Stimulated activated effector memory CD8-positive, alpha-beta T cell treated with anti-CD3 and anti-CD28 coated beads, Interleukin-12 subunit alpha, Interleukin-12 subunit beta, amount 100 ng/mL, for 72 hours (primary cell): ENCODE measurements around the gene PADI2.

Experiments used
- ATAC-seq: fragments of 150-1000 bp; cut with Tn5 transposase; 2 replicates; pipeline ENCODE4 v1.10.0; 2021
- DNase-seq, 2 donors: peaks; one replicate each; pipeline ENCODE4 v3.0.0; 2021 to 2022; ENCODE audit warnings: low spot score in 2 of 2
- H3K27ac Mint-ChIP-seq: one replicate; pipeline ENCODE4 v1.8.0; 2022; ENCODE audit warnings: mild to moderate bottlenecking, mixed read lengths
- H3K36me3 Mint-ChIP-seq: one replicate; pipeline ENCODE4 v1.8.0; 2022; ENCODE audit warnings: mild to moderate bottlenecking, mixed read lengths
- H3K4me1 Mint-ChIP-seq: one replicate; pipeline ENCODE4 v1.8.0; 2022; ENCODE audit warnings: mixed read lengths
- H3K4me3 Mint-ChIP-seq: one replicate; pipeline ENCODE4 v1.8.0; 2022; ENCODE audit warnings: mild to moderate bottlenecking, mixed read lengths
- H3K9me3 Mint-ChIP-seq: one replicate; pipeline ENCODE4 v1.8.0; 2022; ENCODE audit warnings: mixed read lengths

PADI2 gene

GRCh38 chr1:17109892-17110554, 9.2 kb downstream of the PADI2 start:
- ATAC-seq: no peak
- H3K9me3 Mint-ChIP-seq: no peaks in the 10 kb centered on the region
- no peaks in the 10 kb centered on the region for H3K4me1 Mint-ChIP-seq
- H3K4me3 Mint-ChIP-seq: no peak overlapping the region
- DNase-seq: no peak
- H3K27ac Mint-ChIP-seq: no peak overlapping the region
- H3K36me3 Mint-ChIP-seq: no peaks in the 10 kb centered on the region

GRCh38 chr1:17108786-17109185, 10.5 kb downstream of the PADI2 start:
- Mint-ChIP-seq H3K9me3 (no peaks in the 10 kb centered on the region), H3K27ac (no peak overlapping the region), H3K36me3 (no peaks in the 10 kb centered on the region), H3K4me1 (no peaks in the 10 kb centered on the region), H3K4me3 (no peak overlapping the region)
- DNase-seq (no peak), ATAC-seq (no peak)

- ATAC-seq (no peak), DNase-seq (no peak)
- Mint-ChIP-seq H3K36me3 (no peaks in the 10 kb centered on the region), H3K9me3 (no peaks in the 10 kb centered on the region), H3K4me1 (no peaks in the 10 kb centered on the region), H3K4me3 (no peak overlapping the region), H3K27ac (no peak overlapping the region)
These were observed 10.9 kb downstream of the PADI2 start for GRCh38 chr1:17108360-17108759.

DNA sequence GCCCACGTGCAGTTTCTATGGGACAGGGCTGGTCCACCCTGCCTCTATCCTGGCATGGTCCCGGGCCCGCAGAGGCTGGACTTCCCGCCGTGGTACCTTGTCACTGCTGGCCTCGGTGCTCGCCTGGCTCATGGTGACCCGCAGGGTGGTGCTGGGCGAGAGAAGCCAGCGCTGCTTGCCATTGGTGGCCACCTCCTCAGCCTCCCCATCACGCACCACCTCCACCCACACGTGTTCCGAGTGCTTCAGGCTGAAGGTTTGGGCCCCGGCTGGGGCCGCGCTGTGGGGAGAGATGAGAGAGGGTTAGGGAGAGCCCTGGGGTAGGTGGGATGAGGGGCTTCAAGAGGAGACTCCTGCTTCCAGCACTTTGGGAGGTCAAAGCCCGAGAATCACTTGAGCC, 14.5 kb downstream of the PADI2 start:
- Mint-ChIP-seq H3K36me3 (no peaks in the 10 kb centered on the region), H3K27ac (no peak overlapping the region), H3K4me1 (no peaks in the 10 kb centered on the region), H3K9me3 (no peaks in the 10 kb centered on the region), H3K4me3 (no peak overlapping the region)
- ATAC-seq (no peak), DNase-seq (no peak)

DNA sequence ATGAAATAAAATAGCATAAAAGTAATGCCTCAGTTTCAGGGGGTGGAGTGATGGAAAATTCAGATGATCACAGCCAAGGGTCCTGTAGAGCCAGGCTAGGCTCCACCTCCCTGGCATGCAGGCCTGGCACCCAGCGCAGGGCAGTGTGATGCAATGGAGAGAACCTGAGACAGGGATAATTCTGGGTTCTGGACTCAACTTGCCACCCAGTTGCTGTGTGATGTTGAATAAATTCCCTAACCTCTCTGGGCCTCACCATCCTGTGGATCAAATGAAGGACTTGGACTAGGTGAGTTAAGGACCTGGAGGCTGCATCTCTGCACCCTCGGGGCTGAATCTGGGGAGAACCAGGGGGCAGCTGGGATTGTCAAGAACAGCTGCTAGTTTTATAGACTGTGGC, 17.0 kb downstream of the PADI2 start:
- DNase-seq (no peak), ATAC-seq (no peak)
- Mint-ChIP-seq H3K27ac (no peak overlapping the region), H3K4me3 (no peak overlapping the region), H3K36me3 (no peaks in the 10 kb centered on the region), H3K9me3 (no peaks in the 10 kb centered on the region), H3K4me1 (no peaks in the 10 kb centered on the region)

- Mint-ChIP-seq H3K27ac (no peak overlapping the region), H3K9me3 (no peaks in the 10 kb centered on the region), H3K4me1 (no peaks in the 10 kb centered on the region), H3K4me3 (no peak overlapping the region), H3K36me3 (no peaks in the 10 kb centered on the region)
- no peak for ATAC-seq
- DNase-seq: no peak
These were observed 18.0 kb downstream of the PADI2 start for GRCh38 chr1:17101261-17101660.

DNA sequence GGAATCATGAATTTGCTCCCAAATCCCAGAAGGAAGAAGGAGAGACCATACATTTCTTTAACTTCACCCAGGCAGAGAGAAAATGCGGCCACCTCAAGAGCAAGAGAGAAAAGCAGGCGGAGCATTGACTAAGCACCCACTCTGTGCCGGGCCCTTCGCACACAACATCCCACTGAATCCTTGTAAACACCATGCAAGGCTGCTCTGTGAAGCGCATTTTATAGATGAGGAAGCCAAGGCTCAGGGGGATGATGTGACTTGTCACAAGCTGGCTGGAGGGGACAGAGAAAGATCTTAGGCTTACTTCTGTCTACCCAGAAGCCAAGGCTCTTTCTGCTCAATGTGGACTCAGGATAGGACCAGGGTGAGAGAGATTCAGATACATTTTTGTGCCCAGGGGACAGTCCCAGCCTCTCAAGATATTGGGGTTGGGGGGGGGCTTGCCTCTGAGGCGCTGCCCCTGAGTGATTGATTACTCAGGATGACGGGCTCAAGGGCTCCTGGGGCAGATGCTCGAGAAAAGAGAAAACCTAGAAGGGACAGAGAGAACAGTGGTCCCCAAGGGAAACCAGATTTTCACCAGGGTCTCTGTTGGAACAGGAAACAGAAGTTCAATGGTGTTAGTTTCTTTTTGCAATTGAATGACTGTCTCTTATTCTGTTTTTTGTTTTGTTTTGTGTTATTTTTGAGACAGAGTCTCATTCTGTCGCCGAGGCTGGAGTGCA, 19.5 kb downstream of the PADI2 start:
- H3K36me3 Mint-ChIP-seq: no peaks in the 10 kb centered on the region
- H3K9me3 Mint-ChIP-seq: no peaks in the 10 kb centered on the region
- no peaks in the 10 kb centered on the region for H3K4me1 Mint-ChIP-seq
- ATAC-seq: no peak
- no peak overlapping the region for H3K27ac Mint-ChIP-seq
- no peak overlapping the region for H3K4me3 Mint-ChIP-seq
- no peak for DNase-seq

DNA sequence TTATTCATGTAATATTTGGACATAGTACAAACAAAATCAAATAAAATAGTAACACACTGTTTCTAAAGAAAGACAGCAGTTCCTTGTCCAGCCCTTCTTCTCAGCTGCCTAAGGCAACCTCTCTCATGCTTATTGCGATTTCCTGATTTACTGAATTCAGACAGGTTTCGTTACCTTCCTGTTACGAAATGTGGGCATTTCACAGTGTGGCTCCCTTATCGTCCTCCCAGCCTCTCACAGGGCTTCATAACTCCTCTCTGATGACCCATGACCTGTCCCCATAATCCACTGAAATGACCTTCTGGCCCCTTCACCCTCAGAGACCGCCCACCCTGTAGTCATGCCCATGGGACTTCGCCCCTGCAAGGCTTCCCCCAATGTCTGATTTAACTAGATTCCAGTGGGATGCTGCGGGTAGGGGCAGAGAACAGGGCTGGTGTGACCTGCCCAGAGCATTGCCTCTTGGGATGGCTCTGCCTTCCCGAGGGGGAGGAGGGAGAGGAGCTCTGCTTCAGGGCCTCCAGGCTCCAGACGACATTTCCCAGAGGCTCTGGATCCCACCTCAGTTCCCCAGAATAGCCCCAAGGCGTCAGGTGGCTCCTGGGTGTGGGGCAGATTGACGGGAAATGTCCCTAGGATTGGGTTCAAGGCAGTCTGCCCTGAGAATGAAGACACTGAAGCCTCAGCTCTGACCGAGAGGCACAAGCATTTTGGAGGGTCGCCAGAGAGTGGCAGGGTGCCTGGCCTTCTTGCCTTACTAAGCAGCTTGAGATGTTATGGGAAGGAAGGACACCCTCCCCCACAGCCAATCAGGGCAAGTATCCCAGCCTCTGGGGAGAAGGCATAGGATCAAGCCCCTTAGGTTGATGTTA, 20.6 kb downstream of the PADI2 start:
- Mint-ChIP-seq H3K4me1 (no peaks in the 10 kb centered on the region), H3K27ac (no peak overlapping the region), H3K4me3 (no peak overlapping the region), H3K9me3 (no peaks in the 10 kb centered on the region), H3K36me3 (no peaks in the 10 kb centered on the region)
- DNase-seq (no peak), ATAC-seq (no peak)

DNA sequence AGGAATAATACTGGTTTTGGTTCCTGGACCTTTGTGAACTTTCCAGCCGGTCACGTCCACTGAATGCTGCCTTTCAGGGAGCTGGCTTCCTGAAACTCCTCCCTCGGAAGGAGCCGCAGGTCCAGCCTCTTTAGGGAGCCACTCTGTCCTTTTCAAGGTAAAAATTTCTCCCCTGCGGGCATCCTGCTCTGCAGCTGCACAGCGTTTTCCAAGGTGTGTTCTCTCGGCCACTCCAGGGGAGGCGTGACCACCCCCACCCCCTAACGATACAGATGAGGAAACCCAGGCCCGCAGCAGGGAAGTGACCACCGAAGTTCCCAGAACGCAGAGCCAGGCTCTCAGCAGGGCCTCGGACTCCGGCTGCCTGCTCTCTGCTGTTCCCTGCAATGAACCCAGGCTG, 21.5 kb downstream of the PADI2 start:
- H3K36me3 Mint-ChIP-seq: no peaks in the 10 kb centered on the region
- no peak overlapping the region for H3K4me3 Mint-ChIP-seq
- no peaks in the 10 kb centered on the region for H3K4me1 Mint-ChIP-seq
- H3K27ac Mint-ChIP-seq: no peak overlapping the region
- DNase-seq (no peak), ATAC-seq (no peak)
- no peaks in the 10 kb centered on the region for H3K9me3 Mint-ChIP-seq

DNA sequence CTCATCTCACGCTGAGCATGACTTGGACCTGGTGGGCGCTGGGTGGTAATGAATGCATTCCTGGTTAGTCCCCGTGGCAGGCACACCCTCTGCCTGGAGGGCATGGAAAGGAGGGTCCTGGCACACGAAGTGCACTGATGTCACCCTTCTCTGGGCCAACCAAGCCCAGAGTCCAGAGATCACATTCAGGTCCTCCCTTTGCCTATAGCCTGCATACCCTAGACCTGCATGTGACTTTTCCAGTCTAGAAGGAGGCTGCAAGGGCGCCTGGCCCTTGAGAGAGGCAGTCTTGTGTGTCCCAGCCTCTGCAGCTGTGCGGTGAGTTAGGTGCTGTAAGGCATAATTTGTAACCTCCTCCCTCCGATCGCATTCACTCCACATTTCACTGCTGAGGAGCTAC, 22.1 kb downstream of the PADI2 start:
- DNase-seq (no peak), ATAC-seq (no peak)
- H3K9me3 Mint-ChIP-seq: no peaks in the 10 kb centered on the region
- H3K36me3 Mint-ChIP-seq: no peaks in the 10 kb centered on the region
- H3K27ac Mint-ChIP-seq: no peak overlapping the region
- H3K4me3 Mint-ChIP-seq: no peak overlapping the region
- H3K4me1 Mint-ChIP-seq: no peaks in the 10 kb centered on the region

- Mint-ChIP-seq H3K27ac (no peak overlapping the region), H3K4me3 (no peak overlapping the region), H3K36me3 (no peaks in the 10 kb centered on the region), H3K4me1 (peaks cover 1% of the 10 kb centered on the region), H3K9me3 (no peaks in the 10 kb centered on the region)
- DNase-seq: no peak
- ATAC-seq: no peak
These were observed 22.7 kb downstream of the PADI2 start for GRCh38 chr1:17096584-17096983.

DNA sequence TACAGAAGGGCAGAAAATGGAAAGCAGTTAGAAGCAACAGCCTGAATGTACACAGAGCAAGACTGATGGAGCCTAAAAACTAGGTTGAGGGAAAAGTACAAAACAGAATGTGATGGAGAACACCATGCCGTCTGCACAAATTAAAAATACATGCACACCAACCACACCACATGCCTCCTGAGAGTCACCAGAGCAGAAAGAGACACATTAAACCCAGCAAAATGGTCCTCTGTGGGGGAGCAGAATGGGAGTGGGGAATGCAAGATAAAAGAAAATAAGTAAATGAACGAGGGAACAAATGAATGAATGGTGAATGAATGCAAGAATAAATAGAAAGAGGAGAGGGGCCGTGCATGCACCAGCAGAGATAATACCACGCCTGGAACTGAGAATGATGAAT, 24.1 kb downstream of the PADI2 start:
- Mint-ChIP-seq H3K27ac (no peak overlapping the region), H3K36me3 (no peaks in the 10 kb centered on the region), H3K4me3 (no peak overlapping the region), H3K4me1 (peaks cover 5% of the 10 kb centered on the region), H3K9me3 (no peaks in the 10 kb centered on the region)
- no peak for ATAC-seq
- DNase-seq: no peak

- Mint-ChIP-seq H3K9me3 (no peaks in the 10 kb centered on the region), H3K4me1 (peaks cover 5% of the 10 kb centered on the region), H3K27ac (no peak overlapping the region), H3K4me3 (no peak overlapping the region), H3K36me3 (no peaks in the 10 kb centered on the region)
- no peak for DNase-seq
- peak; percentile 43 for ATAC-seq
These were observed 24.6 kb downstream of the PADI2 start for GRCh38 chr1:17094664-17095063.

DNA sequence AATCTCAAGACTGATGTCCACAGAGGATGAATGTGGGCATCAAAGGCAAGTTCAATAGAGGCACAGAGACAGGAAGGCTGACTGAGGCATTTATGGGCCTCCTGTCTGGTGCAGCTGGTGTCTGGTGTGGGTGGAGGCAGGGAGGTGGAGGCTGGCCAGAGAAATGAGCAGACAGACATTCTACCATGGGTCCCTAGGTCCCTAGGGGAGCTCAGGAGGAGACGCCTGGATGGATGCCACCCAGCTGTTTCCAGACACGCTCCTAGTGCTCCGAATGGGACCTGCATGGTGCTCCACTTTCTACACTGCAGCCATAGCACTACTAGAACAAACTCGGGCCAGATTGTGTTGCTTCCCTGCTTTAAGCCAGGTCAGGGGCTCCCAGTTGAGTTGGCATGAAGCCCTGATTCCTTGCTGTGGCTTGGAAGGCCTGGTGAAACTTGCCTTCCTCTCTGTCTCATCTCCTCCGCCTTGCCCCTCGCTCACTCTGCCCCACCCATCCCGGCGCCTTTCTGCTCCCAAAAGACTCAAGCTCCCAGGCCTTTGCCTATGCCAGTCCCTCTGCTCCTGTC, 25.3 kb downstream of the PADI2 start:
- DNase-seq: no peak
- no peak overlapping the region for H3K27ac Mint-ChIP-seq
- no peaks in the 10 kb centered on the region for H3K36me3 Mint-ChIP-seq
- no peak for ATAC-seq
- peaks cover 5% of the 10 kb centered on the region for H3K4me1 Mint-ChIP-seq
- no peak overlapping the region for H3K4me3 Mint-ChIP-seq
- no peaks in the 10 kb centered on the region for H3K9me3 Mint-ChIP-seq

DNA sequence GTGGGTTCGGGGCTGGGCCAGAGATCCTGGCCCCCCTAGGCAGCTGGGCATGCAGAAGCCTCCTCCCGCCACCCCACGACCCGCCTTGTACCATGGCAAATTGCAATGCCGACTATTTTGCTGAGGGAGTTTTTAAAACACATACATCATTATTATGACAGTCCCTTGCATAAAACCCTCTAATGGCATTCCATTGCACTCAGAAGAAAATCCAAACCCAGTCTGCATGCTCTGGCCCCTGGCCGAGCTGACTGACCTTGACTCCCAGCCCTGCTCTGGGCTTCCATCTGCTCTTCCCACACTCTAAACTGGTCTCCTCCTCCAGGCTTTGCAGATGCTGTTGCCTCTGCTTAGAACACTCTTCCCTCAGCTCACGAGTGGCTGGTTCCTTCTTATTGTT, 28.0 kb downstream of the PADI2 start:
- no peak overlapping the region for H3K27ac Mint-ChIP-seq
- DNase-seq (no peak), ATAC-seq (no peak)
- no peaks in the 10 kb centered on the region for H3K36me3 Mint-ChIP-seq
- no peak overlapping the region for H3K4me3 Mint-ChIP-seq
- H3K4me1 Mint-ChIP-seq: peaks cover 5% of the 10 kb centered on the region
- no peaks in the 10 kb centered on the region for H3K9me3 Mint-ChIP-seq
